Fibroblast of villous mesenchyme (primary cell): ENCODE measurements around the gene ESRRA. TPM values are rescaled to one million over a fixed set of nuclear protein-coding genes. Genes with fewer than 3 reads are reported as not detected.

Experiments
- DNase-seq: peaks from one replicate; pipeline ENCODE4 v3.0.0-alpha.2; 2010; ENCODE audit warnings: low read depth
- H3K4me3 ChIP-seq: 2 replicates; pipeline ENCODE4 v1.5.1; 2011; ENCODE audit warnings: low read depth, mild to moderate bottlenecking, low read length
- CTCF ChIP-seq: IDR thresholded peaks from 2 replicates; pipeline ENCODE4 v1.5.1; 2012; ENCODE audit warnings: low read depth, mild to moderate bottlenecking, low read length; ENCODE audit not compliant: insufficient read depth
- total RNA-seq: library from RNA; depleted of rRNA; stranded (reverse); fragments of >200 nt; gene quantifications from 2 replicates; pipeline ENCODE4 v1.2.3, GENCODE V29; 2012

ESRRA gene
- total RNA-seq, 1 donor, result 23.3 TPM

GRCh38 chr11:64357446-64357845 is 52.1 kb downstream of the ESRRA start:
- DNase-seq, result no peak
- no peak overlapping the region for H3K4me3 ChIP-seq
- TF ChIP-seq CTCF, result no peak

GRCh38 chr11:64357904-64358535 is 52.7 kb downstream of the ESRRA start:
- DNase-seq, result no peak
- no peak for TF ChIP-seq CTCF
- H3K4me3 ChIP-seq, result peak overlapping the region; percentile 91

- H3K4me3 ChIP-seq, result peak overlapping the region; percentile 91
- no peak for TF ChIP-seq CTCF
- no peak for DNase-seq
Measured at GRCh38 chr11:64358536-64358906, 53.2 kb downstream of the ESRRA start.

GRCh38 chr11:64358907-64359711 is 53.8 kb downstream of the ESRRA start, which contains the start of gene RPS6KA4:
Gene RPS6KA4, plus strand, starts transcription at chr11:64359162. Its CDS starts 74 bp downstream, at chr11:64359236.
- TF ChIP-seq CTCF, result no peak
- DNase-seq, result peak; percentile 58
- H3K4me3 ChIP-seq, result peak within 1 kb of the TSS; percentile 91

GRCh38 chr11:64359712-64360445 is 54.6 kb downstream of the ESRRA start:
- TF ChIP-seq CTCF, result no peak
- no peak for DNase-seq
- peak overlapping the region; percentile 91 for H3K4me3 ChIP-seq

GRCh38 chr11:64360448-64360921 is 55.2 kb downstream of the ESRRA start:
- TF ChIP-seq CTCF, result no peak
- no peak for DNase-seq
- H3K4me3 ChIP-seq, result no peak overlapping the region
